ENCODE data around the gene GRPEL1. TPM values are rescaled to one million over a fixed set of nuclear protein-coding genes. Genes with fewer than 3 reads are reported as not detected.

Gene GRPEL1
- polyA plus RNA-seq, 1 donor from 2014 or later, result 28.5 TPM

DNA sequence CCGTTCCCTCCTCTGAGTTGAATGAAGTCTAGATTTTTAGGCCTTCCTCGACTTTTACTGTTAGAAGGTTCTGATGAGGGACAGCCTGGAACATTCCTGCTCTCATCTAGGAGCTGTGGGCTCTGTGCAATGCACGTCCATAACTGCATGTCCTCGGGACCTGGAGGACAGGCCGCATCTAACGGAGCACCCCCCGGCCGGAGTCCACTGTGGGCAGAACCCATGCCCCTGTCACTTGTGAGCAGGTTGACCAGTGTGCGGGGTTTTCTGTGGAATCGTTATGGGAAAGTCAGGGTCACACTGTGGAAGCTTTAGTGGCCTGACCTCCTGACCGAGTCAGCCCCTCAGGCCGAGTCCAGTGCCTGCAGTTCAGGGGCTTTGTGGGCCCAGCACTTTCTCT, 44.0 kb downstream of the GRPEL1 start:
- H3K9me2 ChIP-seq (ENCODE audit: insufficient read depth, low read length), result no peaks in the 10 kb centered on the region
- H3K79me2 ChIP-seq (replicated peaks; ENCODE audit: insufficient read depth, low read length), result no peaks in the 10 kb centered on the region
- TF ChIP-seq RAD21 (conservative IDR thresholded peaks at IDR 0.05) (no peak), SMC3 (conservative IDR thresholded peaks at IDR 0.05; ENCODE audit: poor library complexity) (no peak), EZH2 (IDR thresholded peaks at IDR 0.05; ENCODE audit: borderline replicate concordance, insufficient read depth, low read length, poor library complexity, severe bottlenecking) (no peak), MXI1 (conservative IDR thresholded peaks at IDR 0.05; ENCODE audit: poor library complexity, severe bottlenecking) (no peak), POLR2AphosphoS5 (IDR thresholded peaks at IDR 0.05) (no peak), EP300 (conservative IDR thresholded peaks at IDR 0.05; ENCODE audit: poor library complexity, severe bottlenecking) (no peak), TAF1 (IDR thresholded peaks at IDR 0.05; ENCODE audit: low read depth) (no peak)
- TF ChIP-seq, protein P1, sequence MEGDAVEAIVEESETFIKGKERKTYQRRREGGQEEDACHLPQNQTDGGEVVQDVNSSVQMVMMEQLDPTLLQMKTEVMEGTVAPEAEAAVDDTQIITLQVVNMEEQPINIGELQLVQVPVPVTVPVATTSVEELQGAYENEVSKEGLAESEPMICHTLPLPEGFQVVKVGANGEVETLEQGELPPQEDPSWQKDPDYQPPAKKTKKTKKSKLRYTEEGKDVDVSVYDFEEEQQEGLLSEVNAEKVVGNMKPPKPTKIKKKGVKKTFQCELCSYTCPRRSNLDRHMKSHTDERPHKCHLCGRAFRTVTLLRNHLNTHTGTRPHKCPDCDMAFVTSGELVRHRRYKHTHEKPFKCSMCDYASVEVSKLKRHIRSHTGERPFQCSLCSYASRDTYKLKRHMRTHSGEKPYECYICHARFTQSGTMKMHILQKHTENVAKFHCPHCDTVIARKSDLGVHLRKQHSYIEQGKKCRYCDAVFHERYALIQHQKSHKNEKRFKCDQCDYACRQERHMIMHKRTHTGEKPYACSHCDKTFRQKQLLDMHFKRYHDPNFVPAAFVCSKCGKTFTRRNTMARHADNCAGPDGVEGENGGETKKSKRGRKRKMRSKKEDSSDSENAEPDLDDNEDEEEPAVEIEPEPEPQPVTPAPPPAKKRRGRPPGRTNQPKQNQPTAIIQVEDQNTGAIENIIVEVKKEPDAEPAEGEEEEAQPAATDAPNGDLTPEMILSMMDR (IDR thresholded peaks at IDR 0.05; ENCODE audit: poor library complexity, severe bottlenecking), result no peak
- TF ChIP-seq, protein P2, sequence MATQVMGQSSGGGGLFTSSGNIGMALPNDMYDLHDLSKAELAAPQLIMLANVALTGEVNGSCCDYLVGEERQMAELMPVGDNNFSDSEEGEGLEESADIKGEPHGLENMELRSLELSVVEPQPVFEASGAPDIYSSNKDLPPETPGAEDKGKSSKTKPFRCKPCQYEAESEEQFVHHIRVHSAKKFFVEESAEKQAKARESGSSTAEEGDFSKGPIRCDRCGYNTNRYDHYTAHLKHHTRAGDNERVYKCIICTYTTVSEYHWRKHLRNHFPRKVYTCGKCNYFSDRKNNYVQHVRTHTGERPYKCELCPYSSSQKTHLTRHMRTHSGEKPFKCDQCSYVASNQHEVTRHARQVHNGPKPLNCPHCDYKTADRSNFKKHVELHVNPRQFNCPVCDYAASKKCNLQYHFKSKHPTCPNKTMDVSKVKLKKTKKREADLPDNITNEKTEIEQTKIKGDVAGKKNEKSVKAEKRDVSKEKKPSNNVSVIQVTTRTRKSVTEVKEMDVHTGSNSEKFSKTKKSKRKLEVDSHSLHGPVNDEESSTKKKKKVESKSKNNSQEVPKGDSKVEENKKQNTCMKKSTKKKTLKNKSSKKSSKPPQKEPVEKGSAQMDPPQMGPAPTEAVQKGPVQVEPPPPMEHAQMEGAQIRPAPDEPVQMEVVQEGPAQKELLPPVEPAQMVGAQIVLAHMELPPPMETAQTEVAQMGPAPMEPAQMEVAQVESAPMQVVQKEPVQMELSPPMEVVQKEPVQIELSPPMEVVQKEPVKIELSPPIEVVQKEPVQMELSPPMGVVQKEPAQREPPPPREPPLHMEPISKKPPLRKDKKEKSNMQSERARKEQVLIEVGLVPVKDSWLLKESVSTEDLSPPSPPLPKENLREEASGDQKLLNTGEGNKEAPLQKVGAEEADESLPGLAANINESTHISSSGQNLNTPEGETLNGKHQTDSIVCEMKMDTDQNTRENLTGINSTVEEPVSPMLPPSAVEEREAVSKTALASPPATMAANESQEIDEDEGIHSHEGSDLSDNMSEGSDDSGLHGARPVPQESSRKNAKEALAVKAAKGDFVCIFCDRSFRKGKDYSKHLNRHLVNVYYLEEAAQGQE (IDR thresholded peaks at IDR 0.05; ENCODE audit: borderline replicate concordance), result no peak
- no peaks in the 10 kb centered on the region for H4K20me1 ChIP-seq (ENCODE audit: insufficient read depth)
- H3K4me2 ChIP-seq (ENCODE audit: low read length), result no peak overlapping the region
- no peaks in the 10 kb centered on the region for H3F3A ChIP-seq (ENCODE audit: insufficient read depth, low read length, poor library complexity, severe bottlenecking)
- no peaks in the 10 kb centered on the region for H3K36me3 ChIP-seq (ENCODE audit: insufficient read depth, low read length)
- H3K9ac ChIP-seq (ENCODE audit: low read length), result no peak overlapping the region
- no peaks in the 10 kb centered on the region for H3K27me3 ChIP-seq (ENCODE audit: insufficient read depth, low read depth, low read length)
- no peak overlapping the region for H3K4me3 ChIP-seq (ENCODE audit: low read length)
- H3K9me3 ChIP-seq (ENCODE audit: low read length), result no peaks in the 10 kb centered on the region
- H3K27ac ChIP-seq (ENCODE audit: low read length), result no peak overlapping the region
- no peak overlapping the region for H2AFZ ChIP-seq (ENCODE audit: low read depth, low read length)

DNA sequence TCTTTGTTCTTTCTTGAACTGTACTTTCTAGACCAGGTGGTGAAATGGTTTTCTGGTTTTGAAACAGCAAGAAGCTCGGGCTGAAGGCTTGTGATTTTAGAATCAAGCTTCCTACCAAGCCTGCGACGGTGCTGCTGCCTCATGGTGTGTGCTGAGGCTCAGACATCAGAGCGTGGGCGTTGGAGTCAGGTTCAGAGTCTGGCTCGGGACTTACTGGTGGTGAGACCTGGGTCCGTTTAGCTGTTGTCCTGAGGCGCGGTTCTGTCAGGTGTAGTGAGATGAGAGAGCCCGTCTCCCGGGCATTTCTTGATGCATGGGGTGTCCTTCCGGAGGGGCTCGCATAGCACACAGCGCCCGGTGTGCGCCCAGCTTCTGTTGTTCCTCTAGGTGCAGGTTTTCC, 44.4 kb downstream of the GRPEL1 start:
- H4K20me1 ChIP-seq (ENCODE audit: insufficient read depth), result no peaks in the 10 kb centered on the region
- H3K27ac ChIP-seq (ENCODE audit: low read length), result no peak overlapping the region
- no peaks in the 10 kb centered on the region for H3K79me2 ChIP-seq (replicated peaks; ENCODE audit: insufficient read depth, low read length)
- H3K9me2 ChIP-seq (ENCODE audit: insufficient read depth, low read length), result no peaks in the 10 kb centered on the region
- H3K27me3 ChIP-seq (ENCODE audit: insufficient read depth, low read depth, low read length), result no peaks in the 10 kb centered on the region
- no peaks in the 10 kb centered on the region for H3F3A ChIP-seq (ENCODE audit: insufficient read depth, low read length, poor library complexity, severe bottlenecking)
- TF ChIP-seq EP300 (conservative IDR thresholded peaks at IDR 0.05; ENCODE audit: poor library complexity, severe bottlenecking) (no peak), SMC3 (conservative IDR thresholded peaks at IDR 0.05; ENCODE audit: poor library complexity) (no peak), RAD21 (conservative IDR thresholded peaks at IDR 0.05) (no peak), POLR2AphosphoS5 (IDR thresholded peaks at IDR 0.05) (no peak), MXI1 (conservative IDR thresholded peaks at IDR 0.05; ENCODE audit: poor library complexity, severe bottlenecking) (no peak), TAF1 (IDR thresholded peaks at IDR 0.05; ENCODE audit: low read depth) (no peak)
- TF ChIP-seq, protein P2 (IDR thresholded peaks at IDR 0.05; ENCODE audit: borderline replicate concordance), result no peak
- H3K9me3 ChIP-seq (ENCODE audit: low read length), result no peaks in the 10 kb centered on the region
- H3K4me2 ChIP-seq (ENCODE audit: low read length), result no peak overlapping the region
- H3K36me3 ChIP-seq (ENCODE audit: insufficient read depth, low read length), result no peaks in the 10 kb centered on the region
- H3K4me3 ChIP-seq (ENCODE audit: low read length), result no peak overlapping the region
- H3K9ac ChIP-seq (ENCODE audit: low read length), result no peak overlapping the region
- H2AFZ ChIP-seq (ENCODE audit: low read depth, low read length), result no peak overlapping the region

All from neural cell (in vitro differentiated cells).